Body of pancreas (tissue), 4 donors: ENCODE data around the gene NXNL1.

Experiments
- POLR2A ChIP-seq, 3 donors: fragments of 450-650 bp; IDR thresholded peaks; one replicate each; pipeline ENCODE4 v1.6.1; 2016; ENCODE audit warnings: antibody characterized with exemption in 3 of 3, mild to moderate bottlenecking in 2 of 3
- TF ChIP-seq, protein P1 (sequence below), 7 experiments: fragments of 450-650 bp in 4 of 7; fragments of 200-600 bp in 3 of 7; sonication (generic) in 3 of 7; IDR thresholded peaks; one replicate each; pipeline ENCODE4 v1.5.1; 2016 to 2019; ENCODE audit warnings: antibody characterized with exemption in 7 of 7

DNA sequence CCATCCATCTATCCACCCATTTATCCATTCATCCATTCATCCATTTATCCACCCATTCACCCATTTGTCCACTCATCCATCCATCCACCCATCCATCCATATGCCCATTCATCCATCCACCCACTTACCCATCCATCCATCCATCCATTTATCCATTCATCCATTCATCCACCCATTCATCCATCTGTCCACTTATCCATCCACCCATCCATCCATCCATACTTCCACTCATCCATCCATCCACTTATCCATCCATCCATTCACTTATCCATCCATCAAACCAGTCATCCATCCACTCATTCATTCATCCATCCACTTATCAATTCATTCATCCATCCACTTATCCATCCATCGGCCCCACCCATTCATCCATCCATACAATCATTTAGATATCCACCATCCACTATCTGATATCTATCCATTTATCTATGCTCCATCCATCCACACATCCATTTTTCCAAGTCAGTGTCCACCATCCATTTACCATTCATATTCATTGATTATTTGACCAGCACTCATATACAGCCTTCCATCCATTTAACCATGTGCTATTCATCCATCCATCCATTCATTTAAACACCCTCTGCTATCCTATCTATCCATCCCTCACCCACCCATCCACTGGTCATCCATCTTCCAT lies 15.1 kb downstream of the NXNL1 start:
- TF ChIP-seq, protein P1, sequence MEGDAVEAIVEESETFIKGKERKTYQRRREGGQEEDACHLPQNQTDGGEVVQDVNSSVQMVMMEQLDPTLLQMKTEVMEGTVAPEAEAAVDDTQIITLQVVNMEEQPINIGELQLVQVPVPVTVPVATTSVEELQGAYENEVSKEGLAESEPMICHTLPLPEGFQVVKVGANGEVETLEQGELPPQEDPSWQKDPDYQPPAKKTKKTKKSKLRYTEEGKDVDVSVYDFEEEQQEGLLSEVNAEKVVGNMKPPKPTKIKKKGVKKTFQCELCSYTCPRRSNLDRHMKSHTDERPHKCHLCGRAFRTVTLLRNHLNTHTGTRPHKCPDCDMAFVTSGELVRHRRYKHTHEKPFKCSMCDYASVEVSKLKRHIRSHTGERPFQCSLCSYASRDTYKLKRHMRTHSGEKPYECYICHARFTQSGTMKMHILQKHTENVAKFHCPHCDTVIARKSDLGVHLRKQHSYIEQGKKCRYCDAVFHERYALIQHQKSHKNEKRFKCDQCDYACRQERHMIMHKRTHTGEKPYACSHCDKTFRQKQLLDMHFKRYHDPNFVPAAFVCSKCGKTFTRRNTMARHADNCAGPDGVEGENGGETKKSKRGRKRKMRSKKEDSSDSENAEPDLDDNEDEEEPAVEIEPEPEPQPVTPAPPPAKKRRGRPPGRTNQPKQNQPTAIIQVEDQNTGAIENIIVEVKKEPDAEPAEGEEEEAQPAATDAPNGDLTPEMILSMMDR (IDR thresholded peaks at IDR 0.05) = no peak
- TF ChIP-seq POLR2A (IDR thresholded peaks at IDR 0.05) = no peak
